Fibroblast of skin of right quadriceps (primary cell): ENCODE data around the gene EIF4E2.

Experiments
- DNase-seq: peaks from one replicate; pipeline ENCODE4 v3.0.0-alpha.2; 2013

Gene EIF4E2, protein sequence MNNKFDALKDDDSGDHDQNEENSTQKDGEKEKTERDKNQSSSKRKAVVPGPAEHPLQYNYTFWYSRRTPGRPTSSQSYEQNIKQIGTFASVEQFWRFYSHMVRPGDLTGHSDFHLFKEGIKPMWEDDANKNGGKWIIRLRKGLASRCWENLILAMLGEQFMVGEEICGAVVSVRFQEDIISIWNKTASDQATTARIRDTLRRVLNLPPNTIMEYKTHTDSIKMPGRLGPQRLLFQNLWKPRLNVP

DNA sequence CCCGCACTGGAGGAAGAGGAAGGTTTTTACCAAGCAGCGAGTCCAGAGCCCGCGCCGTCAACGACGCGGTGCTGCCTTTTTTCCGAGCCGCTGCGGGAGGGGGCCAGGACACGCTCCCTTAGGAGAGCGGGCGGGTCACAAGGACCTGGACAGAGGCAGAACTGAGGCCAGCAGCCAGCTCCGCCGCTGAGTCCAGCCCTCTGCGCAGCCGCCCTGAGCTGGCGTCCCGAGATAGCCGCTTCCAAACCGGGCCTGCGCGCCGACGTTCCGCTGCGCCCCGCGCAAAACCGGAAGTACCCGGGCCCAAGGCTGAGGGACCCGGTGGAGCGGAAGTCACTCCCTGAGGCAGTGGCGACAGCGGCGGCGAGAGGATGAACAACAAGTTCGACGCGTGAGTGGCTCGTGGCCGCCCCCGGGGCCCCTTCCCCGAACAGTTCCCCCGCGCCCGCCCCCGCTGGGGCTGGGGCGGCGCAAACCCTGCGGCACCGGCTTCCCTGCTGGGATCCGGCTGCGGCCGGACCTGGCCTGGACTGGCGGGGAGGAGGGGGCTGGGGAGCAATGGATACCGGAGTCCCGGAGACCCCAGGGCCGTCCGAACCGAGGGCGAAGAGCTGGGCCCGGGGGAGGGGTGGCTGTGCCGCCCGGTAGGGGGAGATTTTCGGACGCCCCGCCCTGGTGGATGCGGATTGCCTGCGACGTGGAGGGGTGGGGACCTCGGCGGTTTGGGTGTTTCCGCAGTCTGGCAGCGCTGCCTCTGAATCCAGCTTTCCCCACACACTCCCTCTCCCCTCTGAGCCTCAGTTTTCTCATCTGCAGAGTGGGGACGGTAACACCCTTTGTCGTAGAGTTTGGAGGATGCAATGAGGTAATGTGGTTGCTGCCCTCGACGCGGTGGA is at the start of gene EIF4E2, which contains the start of gene TIGD1:
Gene EIF4E2, plus strand, starts transcription at position 336 of the 896 bp plus-strand sequence. Its CDS starts 36 bp downstream, at position 372.
Gene TIGD1, minus strand, starts transcription at position 204 of the 896 bp plus-strand sequence. CDS start 675 bp downstream, outside the sequence.
- peak; percentile 93 for DNase-seq

DNA sequence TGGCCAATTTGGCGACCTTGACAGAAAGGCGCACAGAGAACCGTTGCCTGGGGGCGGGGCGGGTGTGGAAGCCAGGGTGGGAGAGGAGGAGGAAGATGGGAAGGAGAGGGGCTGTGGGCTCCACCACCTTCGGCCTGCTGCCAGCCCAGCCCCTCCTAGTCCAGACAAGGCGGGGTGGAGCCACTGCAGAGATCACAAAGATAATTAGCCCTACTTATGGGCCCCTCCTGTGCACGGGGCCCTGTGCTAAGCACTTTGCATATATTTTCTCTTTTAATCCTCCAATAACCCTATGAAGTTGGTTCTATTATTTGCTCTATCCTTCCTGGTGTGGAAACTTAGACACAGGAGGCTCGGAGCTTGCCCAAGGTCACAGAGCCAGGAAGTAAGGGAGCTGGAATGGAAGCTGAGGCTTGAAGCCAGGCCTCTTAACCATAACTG is 49.1 kb upstream of the EIF4E2 start:
- no peak for DNase-seq

DNA sequence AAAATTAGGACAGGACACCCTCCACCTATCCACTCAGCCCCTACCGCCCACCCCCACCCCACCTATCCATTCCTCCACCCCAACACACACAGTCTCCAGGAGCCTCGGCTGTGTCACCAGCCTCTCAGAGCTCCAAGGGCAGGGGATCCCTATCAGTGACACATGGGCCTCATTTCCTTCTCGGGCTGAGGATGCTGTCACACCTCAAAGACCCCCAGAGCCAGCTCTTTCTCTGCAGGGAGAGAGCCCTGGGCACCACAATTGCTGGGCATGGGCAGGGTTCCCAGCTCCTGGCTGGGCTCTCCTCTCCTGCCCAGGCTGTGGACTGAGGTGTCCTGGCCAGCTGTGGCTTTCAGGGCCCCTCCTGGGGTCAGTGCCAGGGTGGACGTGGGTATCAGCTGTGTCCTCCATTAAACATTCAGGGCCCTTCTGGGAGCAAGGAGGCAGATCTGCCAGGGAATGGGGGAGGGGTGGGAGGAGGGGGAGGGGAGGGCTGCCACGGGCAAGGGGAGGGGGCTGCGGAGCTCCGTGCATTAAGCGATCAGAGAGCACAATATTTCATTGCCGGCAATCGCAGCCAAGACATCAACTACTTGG is 48.6 kb upstream of the EIF4E2 start:
- no peak for DNase-seq

- DNase-seq = no peak
Observed at GRCh38 chr2:232502511-232502910, 48.0 kb upstream of the EIF4E2 start.

GRCh38 chr2:232502911-232503808 is 47.3 kb upstream of the EIF4E2 start:
- DNase-seq = no peak

DNA sequence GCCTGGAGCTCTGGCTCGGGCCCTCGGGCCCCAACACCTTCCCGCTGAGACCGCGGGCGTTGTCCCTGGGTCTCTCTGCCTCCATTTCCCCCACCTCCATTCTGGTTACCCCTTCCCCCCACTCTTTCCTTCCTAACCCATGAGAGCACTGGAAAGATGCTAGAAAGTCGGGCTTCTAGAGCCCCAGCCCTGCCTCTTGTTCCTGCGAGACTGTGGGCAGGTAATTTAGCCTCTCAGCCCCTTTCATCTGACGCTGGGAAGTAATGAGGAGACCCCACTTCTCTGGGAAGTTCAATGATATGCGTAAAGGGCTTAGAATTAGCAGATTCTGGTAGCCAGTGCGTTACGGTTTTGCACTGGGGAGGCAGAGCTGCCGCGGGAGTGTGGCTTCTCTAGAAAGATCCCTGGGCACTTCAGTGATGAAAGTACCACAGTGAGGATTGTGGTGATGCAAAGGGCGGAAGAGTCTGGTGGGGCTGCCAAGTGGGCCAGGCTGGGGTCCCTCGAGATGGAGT is 46.6 kb upstream of the EIF4E2 start:
- DNase-seq = no peak

DNA sequence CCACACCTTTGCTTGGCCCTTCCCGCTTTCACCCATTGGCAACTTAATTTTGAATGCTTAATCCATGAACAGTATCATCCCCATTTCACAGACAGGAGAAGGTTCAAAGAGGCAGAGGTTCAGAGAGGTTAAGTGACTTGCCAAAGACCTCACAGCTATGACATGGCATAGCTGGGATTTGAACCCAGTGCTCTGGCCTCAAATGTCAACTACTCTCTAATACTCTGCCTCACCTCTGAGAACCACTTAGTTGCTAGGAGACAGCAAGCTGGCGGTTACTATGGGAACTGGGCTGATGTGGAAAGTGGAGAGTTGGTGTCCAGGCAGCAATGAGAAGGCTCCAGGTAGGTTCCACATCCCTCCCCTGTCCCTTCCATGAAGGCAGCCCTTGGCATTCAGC is 46.1 kb upstream of the EIF4E2 start:
- no peak for DNase-seq

GRCh38 chr2:232505856-232506255 is 44.6 kb upstream of the EIF4E2 start:
- DNase-seq = no peak

GRCh38 chr2:232506709-232507108 is 43.8 kb upstream of the EIF4E2 start:
- DNase-seq = no peak

- DNase-seq = no peak
Observed at GRCh38 chr2:232508251-232508650, 42.2 kb upstream of the EIF4E2 start.

DNA sequence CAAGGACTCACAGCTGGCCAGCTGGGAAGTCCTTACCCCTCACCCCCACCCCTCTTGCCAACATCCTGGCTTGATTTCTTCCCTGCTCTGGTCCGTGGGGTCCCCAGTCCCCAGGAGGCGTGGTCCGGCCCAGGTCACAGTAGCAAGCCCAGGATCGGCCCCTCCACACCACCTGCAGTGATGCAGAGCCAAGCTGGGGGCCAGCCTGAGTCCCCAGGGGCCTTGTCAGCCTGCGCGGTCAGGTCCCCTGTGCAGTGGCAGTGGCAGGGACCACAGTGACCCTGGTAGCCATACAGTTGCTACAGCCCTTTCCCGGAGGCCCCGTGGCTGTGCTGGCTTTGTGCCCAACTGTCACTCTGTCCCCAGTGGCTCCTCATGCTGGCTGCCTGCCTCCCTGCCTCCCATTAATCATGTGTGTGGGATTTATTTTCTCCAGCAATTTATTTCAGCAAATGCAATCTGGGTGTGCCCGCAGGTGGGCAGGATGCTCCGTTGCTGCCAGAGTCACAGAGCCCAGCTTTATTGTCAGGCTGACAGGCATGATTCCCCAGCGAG is 39.1 kb upstream of the EIF4E2 start:
- no peak for DNase-seq

GRCh38 chr2:232512602-232513001 is 37.9 kb upstream of the EIF4E2 start:
- no peak for DNase-seq

DNA sequence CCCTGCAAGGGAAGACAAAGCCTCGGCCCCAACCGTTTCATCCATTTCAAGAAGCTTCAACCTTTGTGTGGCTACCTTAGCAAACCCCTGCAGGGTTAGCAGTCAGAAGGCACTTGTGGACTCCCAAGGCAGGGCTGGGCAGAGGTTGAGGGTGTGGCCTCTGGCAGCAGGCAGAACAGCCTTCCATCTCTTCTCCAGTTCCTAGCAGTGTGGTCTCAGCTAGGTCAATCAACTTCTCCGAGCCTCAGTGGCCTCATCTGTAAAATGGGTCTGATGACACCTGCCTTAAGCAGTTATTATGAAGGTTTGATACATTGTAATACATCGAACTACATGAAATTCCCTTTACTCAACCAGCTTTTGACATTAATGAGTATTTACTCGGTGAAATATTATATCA is 37.1 kb upstream of the EIF4E2 start:
- no peak for DNase-seq

DNA sequence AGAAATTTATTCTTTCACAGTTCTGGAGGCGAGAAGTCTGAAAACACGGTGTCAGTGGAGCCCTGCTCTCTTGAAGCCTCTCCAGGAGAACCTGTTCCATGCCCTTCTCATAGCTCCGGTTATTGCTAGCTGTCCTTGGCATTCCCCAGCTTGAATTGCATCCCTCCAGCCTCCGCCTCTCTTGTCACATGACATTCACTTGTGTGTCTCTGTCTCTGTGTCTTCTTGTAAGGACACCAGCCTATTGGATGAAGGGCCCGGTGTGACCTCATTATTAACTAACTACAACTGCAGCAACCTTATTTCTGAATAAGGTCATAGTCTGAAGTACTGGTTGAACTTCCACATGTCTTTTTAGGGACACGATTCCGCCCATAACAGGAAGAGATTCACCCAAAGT is 34.9 kb upstream of the EIF4E2 start:
- no peak for DNase-seq

DNA sequence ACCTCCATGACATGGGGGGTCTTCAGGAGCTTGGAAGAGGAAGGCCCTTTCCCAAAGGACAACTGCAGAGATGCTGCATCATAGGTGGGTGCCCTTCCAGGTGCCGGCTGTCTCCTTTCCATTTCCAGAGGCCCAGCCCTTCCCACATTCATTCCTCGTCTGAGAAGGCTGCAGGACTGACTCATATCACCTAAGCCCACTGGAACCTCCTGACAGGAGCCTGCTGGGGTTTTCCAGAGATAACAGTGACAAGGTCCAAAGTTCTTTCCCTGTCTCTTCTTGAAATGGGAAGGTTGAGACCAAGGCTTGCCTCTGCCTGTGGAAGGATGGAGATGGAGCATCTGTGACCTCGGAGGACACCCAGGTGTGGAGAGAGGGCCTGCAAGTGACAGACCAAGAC is 33.9 kb upstream of the EIF4E2 start:
- no peak for DNase-seq

DNA sequence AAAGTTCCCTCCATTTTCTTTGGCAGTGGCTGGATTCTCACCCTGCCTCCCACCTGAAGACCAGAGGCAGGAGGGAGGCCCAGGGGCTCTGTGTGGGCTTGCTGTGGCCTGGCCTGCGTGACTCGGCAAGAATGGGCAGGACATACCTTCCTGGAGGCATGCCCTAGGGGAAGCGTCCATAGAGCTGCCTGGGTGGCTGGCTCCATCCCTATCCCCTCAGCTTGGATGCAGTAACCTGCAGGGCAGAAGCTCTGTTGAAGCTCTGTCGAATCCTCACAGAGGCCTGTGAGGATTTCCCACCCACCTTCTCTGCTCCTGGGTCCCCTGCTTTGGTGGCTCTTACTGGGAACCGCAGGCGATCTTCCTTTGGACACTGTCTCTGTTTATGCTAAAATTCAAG is 31.6 kb upstream of the EIF4E2 start:
- no peak for DNase-seq

DNA sequence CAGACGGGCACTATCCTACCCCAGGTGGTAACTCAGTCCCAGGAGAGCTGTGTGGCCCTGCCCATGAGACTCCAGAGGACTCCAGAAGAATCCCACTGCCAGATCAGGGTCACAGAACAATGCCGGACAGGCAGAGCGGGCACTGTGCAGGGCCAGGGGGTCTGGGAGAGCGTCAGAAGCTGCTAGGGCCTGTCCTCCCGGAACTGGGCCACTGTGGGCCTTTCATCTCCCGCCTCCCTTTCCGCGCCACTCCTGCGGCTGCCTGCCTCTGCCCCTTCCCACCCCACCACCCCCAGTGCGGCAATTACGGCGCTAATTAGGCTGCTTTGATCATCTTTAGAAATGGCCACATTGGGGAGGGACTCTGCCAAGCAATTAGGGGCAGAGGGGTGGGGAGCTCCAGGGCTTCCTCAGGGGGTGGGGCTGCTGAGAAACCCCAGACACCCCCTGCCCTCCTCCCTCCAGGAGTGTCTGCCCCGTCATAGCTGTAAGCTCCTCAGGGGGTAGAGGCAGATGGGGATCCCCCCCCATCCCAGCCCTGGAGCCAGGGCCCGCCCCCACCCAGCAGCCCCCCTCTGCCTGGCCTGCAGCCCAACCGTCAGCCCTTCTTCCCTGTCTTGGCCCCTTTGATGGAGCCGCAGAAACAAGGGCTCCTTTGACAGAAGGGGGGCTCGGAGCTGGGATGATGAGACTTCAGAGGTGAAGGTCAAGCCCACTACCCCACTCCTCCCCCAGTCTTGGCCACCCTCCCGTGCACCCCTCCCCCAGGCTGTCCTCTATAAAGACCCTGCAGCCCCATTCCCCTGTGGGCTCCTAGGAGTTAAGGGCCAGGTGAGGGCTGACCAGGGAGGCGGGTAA is 30.7 kb upstream of the EIF4E2 start, which contains the start of gene PRSS56:
Gene PRSS56, plus strand, starts transcription at position 808 of the 858 bp plus-strand sequence. CDS start 211 bp downstream, outside the sequence.
- DNase-seq = no peak

GRCh38 chr2:232520489-232520888 is 30.0 kb upstream of the EIF4E2 start:
- DNase-seq = no peak

DNA sequence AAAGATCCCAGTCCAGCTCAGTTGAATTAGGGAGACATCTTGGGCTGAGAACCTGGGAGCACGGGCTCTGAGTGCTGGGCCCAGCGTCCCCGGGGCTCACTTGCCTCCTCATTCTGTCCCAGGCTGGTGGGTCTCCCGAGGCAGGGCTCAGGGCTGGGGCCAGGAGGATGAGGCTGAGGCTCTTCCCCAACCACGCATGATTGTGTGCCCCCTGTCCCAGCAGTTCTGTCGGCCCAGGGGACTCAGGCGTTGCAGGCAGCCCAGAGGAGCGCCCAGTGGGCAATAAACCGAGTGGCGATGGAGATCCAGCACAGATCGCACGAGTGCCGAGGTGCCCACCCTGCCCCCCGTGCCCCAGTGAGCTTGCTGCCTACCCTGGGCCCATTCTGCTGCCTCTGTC is 29.4 kb upstream of the EIF4E2 start:
- no peak for DNase-seq

GRCh38 chr2:232521959-232522622 is 28.4 kb upstream of the EIF4E2 start:
- DNase-seq = no peak
